ENCODE measurements around the gene B3GNT2.
"Not testable (repeated sequence)": the region's sequence is repeated elsewhere in the genome, so short reads cannot be mapped to it uniquely, and the experiment has no call there.

The B3GNT2 gene

GRCh38 chr2:62186156-62186905 lies 9.6 kb upstream of the B3GNT2 start:
- DNase-seq = no peak

DNA sequence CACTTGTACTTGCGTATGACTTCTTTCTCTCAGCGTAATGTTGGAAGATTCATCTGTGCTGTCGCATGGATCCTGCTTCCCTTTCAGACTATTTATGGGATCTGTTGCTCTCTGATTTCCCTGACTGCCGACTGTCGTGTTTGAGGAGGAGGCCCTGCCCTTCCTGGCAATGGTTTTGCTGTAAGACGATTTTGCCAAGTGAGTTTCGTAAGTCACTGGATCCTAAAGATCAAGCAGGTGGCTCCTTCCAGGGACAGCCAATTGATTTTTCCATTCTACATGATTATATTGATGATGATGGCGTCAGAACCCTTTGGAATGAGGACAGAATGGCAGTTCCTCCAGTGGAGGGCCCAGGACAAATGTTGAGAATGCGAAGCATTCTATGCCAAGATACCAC lies 8.7 kb upstream of the B3GNT2 start:
- no peak for DNase-seq

DNA sequence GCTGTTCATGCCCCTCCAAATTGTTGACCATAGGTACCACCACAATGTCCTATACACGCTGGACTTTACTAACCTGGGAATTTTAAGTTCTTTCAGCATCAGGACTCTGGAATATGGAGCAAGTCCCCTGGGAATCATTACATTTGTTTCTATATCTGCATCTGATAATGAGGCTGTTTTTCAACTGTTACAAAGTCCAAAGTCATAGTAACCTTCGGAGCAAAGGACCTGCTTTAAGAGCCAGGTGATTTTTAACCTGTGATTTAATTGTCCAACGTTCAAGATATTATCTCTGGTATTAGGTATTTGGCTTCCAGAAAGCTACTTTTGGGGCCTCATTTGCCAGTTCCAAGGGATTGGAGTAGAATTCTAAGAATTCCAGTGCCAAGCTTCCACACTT lies 7.5 kb upstream of the B3GNT2 start:
- DNase-seq = no peak

DNA sequence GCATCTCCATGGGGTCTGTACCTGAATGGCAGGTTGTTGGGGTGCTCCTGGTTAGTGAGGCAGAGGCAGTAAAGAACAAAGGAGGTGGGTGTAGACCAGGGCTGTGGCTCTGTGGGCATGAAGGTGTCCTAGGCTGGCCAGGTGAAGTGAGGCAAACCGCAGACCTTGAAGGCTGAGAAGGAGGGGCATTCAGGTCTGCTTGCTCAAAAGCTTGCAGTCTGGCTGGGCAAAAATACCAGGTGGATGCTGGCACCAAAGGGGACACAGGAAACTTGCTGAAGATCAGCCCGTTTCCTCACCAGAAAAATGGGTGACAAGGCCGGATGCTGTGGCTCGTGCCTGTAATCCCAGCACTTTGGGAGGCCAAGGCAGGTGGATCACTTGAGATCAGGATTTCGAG lies 6.7 kb upstream of the B3GNT2 start:
- no peak for DNase-seq

- DNase-seq = no peak
Observed at GRCh38 chr2:62192811-62193210, 3.1 kb upstream of the B3GNT2 start.

DNA sequence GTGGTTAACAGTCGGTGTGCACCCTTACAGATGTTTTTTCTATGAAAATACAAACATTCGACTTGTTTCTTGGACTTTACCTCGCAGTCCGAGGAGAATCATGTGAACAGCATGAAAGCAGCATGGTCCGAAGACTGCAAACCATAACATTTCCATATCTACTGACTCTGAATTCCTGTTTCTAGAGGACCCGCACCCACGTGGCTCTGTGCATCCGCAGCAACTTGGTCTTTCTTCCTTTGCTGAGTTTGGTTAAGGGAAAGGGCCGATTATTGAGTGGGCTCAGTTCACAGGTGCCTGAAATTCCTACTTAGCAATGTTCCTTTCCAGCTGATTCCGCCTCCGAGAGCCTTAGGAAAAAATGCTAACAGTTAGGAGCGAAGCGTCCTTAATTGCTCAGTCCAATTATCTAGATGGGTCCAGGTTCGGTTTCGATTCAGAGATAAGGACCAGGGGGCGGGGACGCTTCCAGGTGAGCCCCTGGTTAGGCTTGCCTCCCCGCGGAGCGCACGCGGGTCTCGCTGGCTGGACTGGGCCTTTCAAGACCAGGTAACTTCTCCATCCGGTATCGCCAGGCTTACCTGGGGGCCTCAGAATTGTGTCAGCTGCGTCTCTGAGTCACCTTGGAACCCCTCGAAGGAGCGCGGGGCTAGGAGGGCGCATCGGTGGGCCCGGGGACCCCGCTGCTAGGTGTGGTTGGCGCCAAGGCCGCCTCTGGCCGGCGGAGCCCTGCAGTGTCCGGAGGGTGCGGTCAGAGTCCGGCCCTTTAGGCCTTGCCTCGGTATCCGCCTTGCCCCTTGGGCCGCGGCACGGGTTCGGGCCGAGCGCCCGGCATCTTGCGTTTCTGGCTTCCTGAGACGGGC lies 1.1 kb upstream of the B3GNT2 start:
- no peak for DNase-seq

- peak; percentile 53 for DNase-seq
Observed at GRCh38 chr2:62196278-62196901, 475 bp downstream of the B3GNT2 start.

- peak; percentile 40 for DNase-seq
Observed at GRCh38 chr2:62197011-62197924, 1.4 kb downstream of the B3GNT2 start.

GRCh38 chr2:62197925-62198633 lies 2.2 kb downstream of the B3GNT2 start:
- no peak for DNase-seq

DNA sequence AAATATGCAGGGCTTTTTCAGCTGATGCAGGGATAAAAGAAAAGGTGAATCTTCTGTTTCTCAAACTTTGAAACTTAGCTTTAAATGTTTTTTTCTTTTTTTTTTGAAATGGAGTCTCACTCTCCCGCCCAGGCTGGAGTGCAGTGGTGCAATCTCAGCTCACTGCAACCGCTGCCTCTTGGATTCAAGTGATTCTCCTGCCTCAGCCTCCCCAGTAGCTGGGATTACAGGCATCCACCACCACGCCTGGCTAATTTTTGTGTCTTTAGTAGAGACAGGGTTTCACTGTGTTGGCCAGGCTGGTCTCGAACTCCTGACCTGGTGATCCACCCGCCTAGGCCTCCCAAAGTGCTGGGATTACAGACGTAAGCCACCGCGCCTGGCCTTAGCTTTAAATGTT lies 2.9 kb downstream of the B3GNT2 start:
- not testable (repeated sequence) for DNase-seq

GRCh38 chr2:62199392-62200125 lies 3.6 kb downstream of the B3GNT2 start:
- no peak for DNase-seq

DNA sequence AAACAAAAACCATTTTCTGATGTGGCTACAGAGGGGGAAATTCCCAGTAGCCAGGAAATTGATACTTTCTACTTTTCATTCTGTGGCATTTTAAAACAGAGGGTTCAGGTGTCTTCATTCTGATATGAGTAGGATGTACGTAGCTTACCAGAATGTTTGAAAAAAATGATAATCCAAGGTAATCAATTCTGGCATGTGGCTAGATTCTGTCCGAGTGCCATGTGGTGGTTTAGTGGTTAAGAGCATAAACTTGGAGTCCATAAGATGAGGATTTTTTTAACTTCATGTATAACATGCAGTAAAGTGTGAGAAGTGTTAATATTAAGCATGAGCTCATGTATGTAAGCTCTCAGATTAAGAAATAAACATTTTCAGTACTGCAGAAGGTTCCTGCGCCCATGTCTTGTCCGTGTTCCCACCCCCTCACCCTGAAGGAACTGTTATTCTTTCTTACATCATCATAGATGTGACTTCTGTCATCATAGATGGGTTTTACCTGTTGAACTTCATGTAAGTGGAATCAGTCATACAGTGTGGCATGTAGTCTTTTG lies 4.5 kb downstream of the B3GNT2 start:
- DNase-seq = peak; percentile 55

- DNase-seq = no peak
Observed at GRCh38 chr2:62200868-62201267, 5.0 kb downstream of the B3GNT2 start.

GRCh38 chr2:62201307-62201706 lies 5.4 kb downstream of the B3GNT2 start:
- DNase-seq = no peak

DNA sequence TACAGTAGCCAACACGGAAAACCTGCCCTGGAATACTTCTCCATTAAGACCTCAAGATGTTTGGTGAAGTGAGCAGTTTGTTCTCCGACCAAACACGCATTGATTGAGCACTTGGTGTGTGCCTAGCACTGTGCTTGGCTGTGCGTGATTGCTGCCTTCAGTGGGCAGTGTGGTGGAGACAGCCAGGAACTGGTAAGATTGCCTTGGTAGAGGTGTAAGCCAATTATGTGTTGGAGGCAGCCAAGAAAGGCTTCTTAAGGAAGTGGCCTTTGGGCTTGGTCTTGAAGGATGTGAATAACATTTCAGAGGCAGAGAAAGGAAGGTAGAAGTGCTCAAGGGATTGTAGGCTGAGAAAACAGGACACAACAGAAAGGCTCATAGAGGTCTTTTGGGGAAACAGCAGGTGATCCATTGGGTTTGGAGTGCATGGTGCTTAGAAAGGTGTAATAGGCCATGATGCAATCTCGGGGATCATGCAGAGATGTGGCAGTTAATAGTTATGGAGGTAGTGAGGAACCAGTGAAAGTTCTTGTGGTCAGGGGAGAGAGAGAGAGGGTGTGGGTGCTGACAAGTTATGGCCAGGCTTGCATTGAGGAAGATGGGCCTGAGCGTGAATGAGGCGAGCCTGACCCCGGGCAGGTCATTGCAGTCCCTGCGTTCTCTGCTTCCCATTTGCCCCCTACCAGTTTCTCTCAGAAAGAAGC lies 6.3 kb downstream of the B3GNT2 start:
- DNase-seq = no peak

DNA sequence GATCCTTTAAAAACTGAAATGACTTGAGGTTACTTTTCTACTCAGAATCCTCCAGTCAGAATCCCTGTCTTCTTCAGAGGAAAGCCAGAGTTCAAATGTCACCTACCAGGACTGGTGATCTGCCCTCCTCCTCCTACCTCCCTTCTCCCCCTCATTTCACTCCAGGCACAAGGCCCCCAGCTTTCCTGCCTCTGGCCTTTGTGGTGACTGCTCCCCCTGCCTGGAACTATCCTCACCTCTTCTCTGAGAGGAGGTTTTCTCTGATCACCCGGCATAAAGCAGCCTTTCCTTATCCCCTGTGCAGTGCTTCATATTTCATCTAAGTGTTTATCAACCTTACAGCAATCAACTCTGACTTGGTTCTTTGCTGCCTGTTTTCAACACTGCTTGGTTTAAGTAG lies 6.8 kb downstream of the B3GNT2 start:
- no peak for DNase-seq

- no peak for DNase-seq
Observed at GRCh38 chr2:62203459-62203858, 7.5 kb downstream of the B3GNT2 start.

- no peak for DNase-seq
Observed at GRCh38 chr2:62204998-62205496, 9.1 kb downstream of the B3GNT2 start.

DNA sequence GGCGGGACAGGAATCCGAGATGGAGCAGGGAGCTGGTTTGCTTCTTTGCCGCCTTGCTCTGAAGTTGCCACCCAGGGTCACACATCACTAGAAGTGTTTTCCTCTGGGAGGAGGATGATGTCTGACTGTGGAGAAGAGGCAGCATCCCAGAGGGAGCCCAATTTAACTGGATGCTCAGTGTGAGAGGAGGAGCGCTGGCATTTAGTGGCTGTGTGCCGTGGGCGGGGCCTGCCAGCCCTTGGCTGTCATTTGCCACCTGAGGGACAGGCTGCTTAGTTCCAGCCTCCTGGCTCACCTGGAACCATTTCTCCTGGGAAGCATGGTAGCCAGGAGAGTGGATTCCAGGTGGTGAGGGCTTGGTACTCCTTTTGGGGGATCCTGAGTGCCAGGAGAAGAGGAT lies 9.6 kb downstream of the B3GNT2 start:
- DNase-seq = no peak

GRCh38 chr2:62206024-62206423 lies 10.1 kb downstream of the B3GNT2 start:
- no peak for DNase-seq
